HCT116 (cell line): Measurements from ENCODE around the gene MINAR2. TPM values are rescaled to one million over a fixed set of nuclear protein-coding genes. Genes with fewer than 3 reads are reported as not detected.

Experiments used
- ATAC-seq: fragments of 200-7000 bp; cut with Tn5 transposase; 2 replicates; pipeline ENCODE4 v1.9.1; 2020; ENCODE audit warnings: mild to moderate bottlenecking, moderate library complexity
- BruUV-seq: library from RNA; stranded (reverse); fragments of 400-500 nt; replicated peaks from 2 replicates; lab custom pipeline; 2021; lab: Mats Ljungman, UMichigan
- CTCF ChIA-PET: fragments of 300-600 bp; sonication (Branson Sonifier 250); formaldehyde crosslinking; loops from one replicate; lab custom pipeline; 2021; ENCODE audit warnings: antibody characterized with exemption; lab: Charles Lee
- POLR2A ChIA-PET: fragments of 300-600, 350-600 bp; sonication (Branson Sonifier 250); formaldehyde crosslinking; loops from one replicate; lab custom pipeline; 2021; ENCODE audit warnings: antibody characterized with exemption; lab: Charles Lee
- RAD21 ChIA-PET, 2 experiments: fragments of 300-600 bp; sonication (Branson Sonifier 250); formaldehyde crosslinking; loops; one replicate each; lab custom pipeline; 2023; ENCODE audit warnings: low total read pairs in 2 of 2; ENCODE audit not compliant: uncharacterized antibody in 2 of 2, unreplicated experiment in 2 of 2, low non-redundant PET in 1 of 2; lab: Charles Lee
- DNase-seq: peaks from one replicate; pipeline ENCODE4 v3.0.0-alpha.2; 2010; ENCODE audit warnings: low read depth, low spot score
- H2AFZ ChIP-seq: fragments of 200-600 bp; shearing (Covaris generic), sonication (generic); 2 replicates; pipeline ENCODE4 v1.6.1; 2017; ENCODE audit warnings: low read depth, mixed run types, mixed read lengths, antibody characterized with exemption, low read length; ENCODE audit not compliant: poor library complexity, severe bottlenecking
- H3K27ac ChIP-seq: 2 replicates; pipeline ENCODE4 v1.5.1; 2012; ENCODE audit warnings: low read depth, low read length
- H3K27me3 ChIP-seq: fragments of 200-600 bp; sonication (generic); 2 replicates; pipeline ENCODE4 v1.6.1; 2016; ENCODE audit warnings: mixed run types, low read length, mixed read lengths; ENCODE audit not compliant: insufficient read depth
- H3K36me3 ChIP-seq, 2 experiments: fragments of 200-500 bp in 1 of 2; fragments of 200-600 bp in 1 of 2; sonication (Bioruptor generic) in 1 of 2; sonication (generic) in 1 of 2; 2 replicates each; pipeline versions ENCODE4 v1.5.1 to v1.6.1; 2014 to 2016; ENCODE audit warnings: low read length in 2 of 2, inconsistent platforms in 1 of 2, mixed read lengths in 1 of 2, mixed run types in 1 of 2; ENCODE audit not compliant: insufficient read depth in 2 of 2, control insufficient read depth in 1 of 2
- H3K4me1 ChIP-seq, 2 experiments: fragments of 200-600 bp in 1 of 2; sonication (generic) in 1 of 2; 2 replicates each; pipeline versions ENCODE4 v1.5.1 to v1.6.1; 2012 to 2017; ENCODE audit warnings: low read length in 2 of 2, inconsistent platforms in 1 of 2, mild to moderate bottlenecking in 1 of 2, mixed read lengths in 1 of 2, mixed run types in 1 of 2, moderate library complexity in 1 of 2; ENCODE audit not compliant: insufficient read depth in 2 of 2, control insufficient read depth in 1 of 2
- H3K4me2 ChIP-seq: fragments of 200-600 bp; sonication (generic); 2 replicates; pipeline ENCODE4 v1.6.1; 2017; ENCODE audit warnings: mixed run types, low read length, mixed read lengths
- H3K4me3 ChIP-seq, 2 experiments: fragments of 200-600 bp in 1 of 2; sonication (generic) in 1 of 2; replicated peaks in 1 of 2; 2 replicates each; pipeline ENCODE4 v1.5.1; 2011 to 2016; ENCODE audit warnings: low read length in 2 of 2, control low read depth in 1 of 2, low read depth in 1 of 2, mild to moderate bottlenecking in 1 of 2, mixed read lengths in 1 of 2, mixed run types in 1 of 2
- H3K79me2 ChIP-seq: fragments of 200-600 bp; sonication (generic); 2 replicates; pipeline ENCODE4 v1.6.1; 2017; ENCODE audit warnings: mild to moderate bottlenecking, mixed run types, low read length, moderate library complexity, mixed read lengths; ENCODE audit not compliant: insufficient read depth
- H3K9ac ChIP-seq: fragments of 200-600 bp; sonication (generic); 2 replicates; pipeline ENCODE4 v1.6.1; 2016; ENCODE audit warnings: low read length, mixed read lengths
- H3K9me2 ChIP-seq: fragments of 200-600 bp; sonication (generic), shearing (Covaris generic); 2 replicates; pipeline ENCODE4 v1.6.1; 2017; ENCODE audit warnings: mixed run types, mild to moderate bottlenecking, moderate library complexity; ENCODE audit not compliant: insufficient read depth
- H3K9me3 ChIP-seq, 2 experiments: fragments of 200-500 bp in 1 of 2; fragments of 200-600 bp in 1 of 2; sonication (Bioruptor generic) in 1 of 2; sonication (generic) in 1 of 2; 2 replicates each; pipeline ENCODE4 v1.6.1; 2014 to 2017; ENCODE audit warnings: low read length in 2 of 2, mixed read lengths in 2 of 2, inconsistent platforms in 1 of 2, low read depth in 1 of 2, mild to moderate bottlenecking in 1 of 2, mixed run types in 1 of 2, moderate library complexity in 1 of 2; ENCODE audit not compliant: control insufficient read depth in 1 of 2, insufficient read depth in 1 of 2
- H4K20me1 ChIP-seq: fragments of 200-600 bp; sonication (generic), shearing (Covaris generic); 2 replicates; pipeline ENCODE4 v1.6.1; 2017; ENCODE audit warnings: mixed run types, mild to moderate bottlenecking, moderate library complexity; ENCODE audit not compliant: insufficient read depth
- CBX3 ChIP-seq: IDR thresholded peaks from 2 replicates; pipeline ENCODE4 v1.6.1; 2012; ENCODE audit warnings: low read depth
- EGR1 ChIP-seq: IDR thresholded peaks from 2 replicates; pipeline ENCODE4 v1.6.1; 2012; ENCODE audit warnings: low read depth
- EZH2 ChIP-seq: fragments of 200-600 bp; sonication (generic); IDR thresholded peaks from 2 replicates; pipeline ENCODE4 v1.6.1; 2017; ENCODE audit warnings: antibody characterized with exemption, mixed run types
- JUND ChIP-seq: IDR thresholded peaks from 2 replicates; pipeline ENCODE4 v1.6.1; 2012
- RAD21 ChIP-seq: IDR thresholded peaks from 2 replicates; pipeline ENCODE4 v1.6.1; 2012; ENCODE audit warnings: low read depth, mild to moderate bottlenecking
- SIN3A ChIP-seq: IDR thresholded peaks from 2 replicates; pipeline ENCODE4 v1.6.1; 2012; ENCODE audit warnings: low read depth
- SRF ChIP-seq: IDR thresholded peaks from 2 replicates; pipeline ENCODE4 v1.6.1; 2012; ENCODE audit warnings: low read depth
- TCF7L2 ChIP-seq: IDR thresholded peaks from 2 replicates; pipeline ENCODE4 v1.7.0; 2011; ENCODE audit warnings: borderline replicate concordance, inconsistent platforms; ENCODE audit not compliant: insufficient read depth, insufficient read length; ENCODE audit errors: extremely low read depth
- YY1 ChIP-seq: IDR thresholded peaks from 2 replicates; pipeline ENCODE4 v1.6.1; 2011; ENCODE audit warnings: low read length, low read depth, moderate library complexity, mild to moderate bottlenecking; ENCODE audit not compliant: insufficient replicate concordance; ENCODE audit errors: extremely low read depth
- ZFX ChIP-seq: fragments of 450-650 bp; IDR thresholded peaks from 2 replicates; pipeline ENCODE4 v1.6.1; 2017
- ZNF274 ChIP-seq: fragments of 200-500 bp; sonication (Bioruptor generic); IDR thresholded peaks from 2 replicates; pipeline ENCODE4 v1.6.1; 2014; ENCODE audit warnings: mild to moderate bottlenecking, low read depth, low read length, inconsistent platforms
- intact Hi-C: fragments of 100-400 bp; cut with micrococcal nuclease; formaldehyde crosslinking; loops from 2 replicates; pipeline ENCODE4 v1.10.0; 2022
- total RNA-seq: library from RNA; stranded (reverse); gene quantifications from one replicate; pipeline ENCODE4 v1.2.1, GENCODE V29; 2021; ENCODE audit not compliant: unreplicated experiment
- TF ChIP-seq, protein P1 (sequence below): IDR thresholded peaks from 2 replicates; pipeline ENCODE4 v1.6.1; 2011; ENCODE audit warnings: mild to moderate bottlenecking, low read length, moderate library complexity; ENCODE audit not compliant: insufficient replicate concordance; ENCODE audit errors: extremely low read depth
- TF ChIP-seq, protein P2 (sequence below): IDR thresholded peaks from 2 replicates; pipeline ENCODE4 v1.6.1; 2012
- TF ChIP-seq, protein P3 (sequence below): IDR thresholded peaks from 2 replicates; pipeline ENCODE4 v1.6.1; 2012
- TF ChIP-seq, protein P4 (sequence below): IDR thresholded peaks from 2 replicates; pipeline ENCODE4 v1.6.1; 2012; ENCODE audit warnings: low read depth

Gene MINAR2
- total RNA-seq, 1 experiment from 2014 or later = not detected

DNA sequence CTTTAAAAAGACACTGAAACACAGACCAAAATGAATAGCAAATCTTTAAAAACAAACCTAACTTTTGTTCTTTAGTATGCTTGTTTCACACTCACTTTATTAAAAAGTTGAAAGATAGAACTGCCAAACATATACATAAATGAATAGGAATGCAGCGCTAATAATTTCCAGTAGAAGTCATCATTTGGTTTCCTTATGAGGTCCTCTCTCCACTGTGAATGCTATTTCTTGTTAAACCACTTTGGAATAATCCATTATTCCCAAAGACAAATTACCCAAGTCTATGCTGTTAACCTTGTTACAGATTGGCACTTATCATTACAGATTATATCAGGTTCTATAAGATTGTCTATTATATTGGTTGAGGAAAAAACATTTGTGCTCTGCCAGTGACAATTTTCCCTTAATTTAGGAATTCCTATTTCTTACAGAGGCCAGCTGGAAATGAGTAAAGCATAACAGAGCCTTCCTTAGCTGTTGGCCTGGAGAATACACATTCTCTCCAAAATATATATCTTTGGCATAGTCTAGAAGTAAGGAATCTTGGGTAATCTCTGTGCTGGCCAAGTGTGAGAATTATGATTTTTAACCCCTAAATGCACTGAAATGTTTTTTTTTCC lies 29.3 kb upstream of the MINAR2 start:
- no peaks in the 10 kb centered on the region for H3K9me2 ChIP-seq
- H3K9me3 ChIP-seq = no peaks in the 10 kb centered on the region
- ChIA-PET CTCF (no interaction called here), POLR2A (no interaction called here), RAD21 (no interaction called here)
- H3K36me3 ChIP-seq = no peaks in the 10 kb centered on the region
- H3K27me3 ChIP-seq = no peaks in the 10 kb centered on the region
- H3K27ac ChIP-seq = no peak overlapping the region
- no peaks in the 10 kb centered on the region for H3K79me2 ChIP-seq
- no peak for DNase-seq
- H2AFZ ChIP-seq = no peak overlapping the region
- no peaks in the 10 kb centered on the region for H3K4me1 ChIP-seq
- H3K4me3 ChIP-seq = no peak overlapping the region
- H3K9ac ChIP-seq = no peak overlapping the region
- TF ChIP-seq, protein P1, sequence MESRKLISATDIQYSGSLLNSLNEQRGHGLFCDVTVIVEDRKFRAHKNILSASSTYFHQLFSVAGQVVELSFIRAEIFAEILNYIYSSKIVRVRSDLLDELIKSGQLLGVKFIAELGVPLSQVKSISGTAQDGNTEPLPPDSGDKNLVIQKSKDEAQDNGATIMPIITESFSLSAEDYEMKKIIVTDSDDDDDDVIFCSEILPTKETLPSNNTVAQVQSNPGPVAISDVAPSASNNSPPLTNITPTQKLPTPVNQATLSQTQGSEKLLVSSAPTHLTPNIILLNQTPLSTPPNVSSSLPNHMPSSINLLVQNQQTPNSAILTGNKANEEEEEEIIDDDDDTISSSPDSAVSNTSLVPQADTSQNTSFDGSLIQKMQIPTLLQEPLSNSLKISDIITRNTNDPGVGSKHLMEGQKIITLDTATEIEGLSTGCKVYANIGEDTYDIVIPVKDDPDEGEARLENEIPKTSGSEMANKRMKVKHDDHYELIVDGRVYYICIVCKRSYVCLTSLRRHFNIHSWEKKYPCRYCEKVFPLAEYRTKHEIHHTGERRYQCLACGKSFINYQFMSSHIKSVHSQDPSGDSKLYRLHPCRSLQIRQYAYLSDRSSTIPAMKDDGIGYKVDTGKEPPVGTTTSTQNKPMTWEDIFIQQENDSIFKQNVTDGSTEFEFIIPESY = no peak
- no peak for TF ChIP-seq ZFX
- TF ChIP-seq EZH2 = no peak
- TF ChIP-seq, protein P2, sequence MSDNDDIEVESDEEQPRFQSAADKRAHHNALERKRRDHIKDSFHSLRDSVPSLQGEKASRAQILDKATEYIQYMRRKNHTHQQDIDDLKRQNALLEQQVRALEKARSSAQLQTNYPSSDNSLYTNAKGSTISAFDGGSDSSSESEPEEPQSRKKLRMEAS = no peak
- TF ChIP-seq, protein P3, sequence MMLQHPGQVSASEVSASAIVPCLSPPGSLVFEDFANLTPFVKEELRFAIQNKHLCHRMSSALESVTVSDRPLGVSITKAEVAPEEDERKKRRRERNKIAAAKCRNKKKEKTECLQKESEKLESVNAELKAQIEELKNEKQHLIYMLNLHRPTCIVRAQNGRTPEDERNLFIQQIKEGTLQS = no peak
- TF ChIP-seq EGR1 = no peak
- no peak for TF ChIP-seq RAD21
- no peak for TF ChIP-seq JUND
- no peak for TF ChIP-seq SRF
- TF ChIP-seq ZNF274 = no peak
- no peak for TF ChIP-seq CBX3
- no peak for TF ChIP-seq TCF7L2
- TF ChIP-seq, protein P4, sequence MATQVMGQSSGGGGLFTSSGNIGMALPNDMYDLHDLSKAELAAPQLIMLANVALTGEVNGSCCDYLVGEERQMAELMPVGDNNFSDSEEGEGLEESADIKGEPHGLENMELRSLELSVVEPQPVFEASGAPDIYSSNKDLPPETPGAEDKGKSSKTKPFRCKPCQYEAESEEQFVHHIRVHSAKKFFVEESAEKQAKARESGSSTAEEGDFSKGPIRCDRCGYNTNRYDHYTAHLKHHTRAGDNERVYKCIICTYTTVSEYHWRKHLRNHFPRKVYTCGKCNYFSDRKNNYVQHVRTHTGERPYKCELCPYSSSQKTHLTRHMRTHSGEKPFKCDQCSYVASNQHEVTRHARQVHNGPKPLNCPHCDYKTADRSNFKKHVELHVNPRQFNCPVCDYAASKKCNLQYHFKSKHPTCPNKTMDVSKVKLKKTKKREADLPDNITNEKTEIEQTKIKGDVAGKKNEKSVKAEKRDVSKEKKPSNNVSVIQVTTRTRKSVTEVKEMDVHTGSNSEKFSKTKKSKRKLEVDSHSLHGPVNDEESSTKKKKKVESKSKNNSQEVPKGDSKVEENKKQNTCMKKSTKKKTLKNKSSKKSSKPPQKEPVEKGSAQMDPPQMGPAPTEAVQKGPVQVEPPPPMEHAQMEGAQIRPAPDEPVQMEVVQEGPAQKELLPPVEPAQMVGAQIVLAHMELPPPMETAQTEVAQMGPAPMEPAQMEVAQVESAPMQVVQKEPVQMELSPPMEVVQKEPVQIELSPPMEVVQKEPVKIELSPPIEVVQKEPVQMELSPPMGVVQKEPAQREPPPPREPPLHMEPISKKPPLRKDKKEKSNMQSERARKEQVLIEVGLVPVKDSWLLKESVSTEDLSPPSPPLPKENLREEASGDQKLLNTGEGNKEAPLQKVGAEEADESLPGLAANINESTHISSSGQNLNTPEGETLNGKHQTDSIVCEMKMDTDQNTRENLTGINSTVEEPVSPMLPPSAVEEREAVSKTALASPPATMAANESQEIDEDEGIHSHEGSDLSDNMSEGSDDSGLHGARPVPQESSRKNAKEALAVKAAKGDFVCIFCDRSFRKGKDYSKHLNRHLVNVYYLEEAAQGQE = no peak
- TF ChIP-seq YY1 = no peak
- TF ChIP-seq SIN3A = no peak
- BruUV-seq = no TSS peak
- intact Hi-C loops = no loop called here
- no peak for ATAC-seq
- H3K4me2 ChIP-seq = no peak overlapping the region
- H4K20me1 ChIP-seq = no peaks in the 10 kb centered on the region
